Endothelial cell of umbilical vein (primary cell): Measurements from ENCODE around the gene AMPD1.

ENCODE experiments used
- CTCF ChIP-seq, 2 donors: IDR thresholded peaks; 1 replicate in 1 of 2; 2 replicates in 1 of 2; pipeline ENCODE4 v1.5.1; 2011; ENCODE audit warnings: low read length in 2 of 2, mild to moderate bottlenecking in 2 of 2, moderate library complexity in 2 of 2, control low read depth in 1 of 2, inconsistent platforms in 1 of 2, low read depth in 1 of 2; ENCODE audit not compliant: insufficient read depth in 1 of 2; ENCODE audit errors: extremely low read depth in 1 of 2
- EZH2 ChIP-seq: IDR thresholded peaks from 2 replicates; pipeline ENCODE4 v1.6.1; 2012; ENCODE audit warnings: borderline replicate concordance, low read depth, mild to moderate bottlenecking, moderate library complexity, low read length, inconsistent platforms; ENCODE audit not compliant: severe bottlenecking
- FOS ChIP-seq: IDR thresholded peaks from 2 replicates; pipeline ENCODE4 v1.6.1; 2011; ENCODE audit warnings: mild to moderate bottlenecking, low read length, moderate library complexity, borderline replicate concordance; ENCODE audit not compliant: insufficient read depth
- GATA2 ChIP-seq: IDR thresholded peaks from 2 replicates; pipeline ENCODE4 v1.7.0; 2011; ENCODE audit warnings: low read depth, mild to moderate bottlenecking, moderate library complexity, mixed read lengths, low read length; ENCODE audit not compliant: insufficient read length, insufficient read depth
- JUN ChIP-seq: IDR thresholded peaks from 2 replicates; pipeline ENCODE4 v1.6.1; 2011; ENCODE audit warnings: borderline replicate concordance, low read depth; ENCODE audit not compliant: insufficient read length, insufficient read depth
- MAX ChIP-seq: IDR thresholded peaks from 2 replicates; pipeline ENCODE4 v1.6.1; 2011; ENCODE audit not compliant: insufficient read depth, insufficient read length
- MYC ChIP-seq: IDR thresholded peaks from one replicate; pipeline ENCODE4 v1.6.1; 2011; ENCODE audit warnings: mild to moderate bottlenecking, low read depth, low read length
- POLR2A ChIP-seq: IDR thresholded peaks from 2 replicates; pipeline ENCODE4 v1.6.1; 2012; ENCODE audit warnings: low read depth, mild to moderate bottlenecking, control low read depth, low read length
- POLR2AphosphoS5 ChIP-seq: IDR thresholded peaks from 2 replicates; pipeline ENCODE4 v1.6.1; 2012; ENCODE audit warnings: low read depth, mild to moderate bottlenecking, control low read depth, low read length, moderate library complexity; ENCODE audit not compliant: insufficient read depth

GRCh38 chr1:114737314-114737849 lies 42.0 kb upstream of the AMPD1 start:
- no peak for TF ChIP-seq CTCF (IDR thresholded peaks at IDR 0.05; ENCODE audit: extremely low read depth in 1 of 2, insufficient read depth in 1 of 2, low read depth in 1 of 2, low read length in 2 of 2)
- TF ChIP-seq POLR2A, result no peak
- no peak for TF ChIP-seq MYC
- no peak for TF ChIP-seq MAX
- no peak for TF ChIP-seq EZH2
- TF ChIP-seq POLR2AphosphoS5, result no peak
- no peak for TF ChIP-seq JUN
- TF ChIP-seq FOS, result no peak
- no peak for TF ChIP-seq GATA2
